Stimulated activated CD4-positive, alpha-beta T cell treated with anti-CD3 and anti-CD28 coated beads, TNF-alpha, amount 100 ng/mL, for 4 hours (primary cell): ENCODE data around the gene MAP3K13.
"Not testable (repeated sequence)": the region's sequence is repeated elsewhere in the genome, so short reads cannot be mapped to it uniquely, and the experiment has no call there.

Experiments
- DNase-seq, 3 experiments: peaks; one replicate each; pipeline ENCODE4 v3.0.0-alpha.2; 2020; ENCODE audit warnings: low read depth in 3 of 3

Gene MAP3K13

DNA sequence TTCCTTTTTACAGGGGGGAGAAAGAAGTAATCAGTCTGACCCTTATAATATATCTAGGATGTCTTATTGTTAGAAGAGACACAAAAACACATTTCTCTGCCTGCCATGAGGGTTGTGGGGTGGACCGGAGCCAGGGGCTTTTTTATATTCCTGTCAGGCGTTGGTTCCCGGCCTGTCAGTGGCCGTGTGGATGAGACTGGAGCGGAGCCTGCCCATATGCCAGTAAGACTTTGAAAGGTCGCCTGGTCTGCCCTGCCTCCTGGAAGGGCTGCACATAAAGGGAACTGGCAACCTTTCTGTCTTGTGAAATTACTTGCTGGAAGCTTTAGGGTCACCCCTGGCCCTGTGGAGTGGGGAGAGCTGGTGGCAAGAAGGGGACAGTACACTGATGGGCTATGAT lies 34.7 kb downstream of the MAP3K13 start:
- DNase-seq, result no peak

DNA sequence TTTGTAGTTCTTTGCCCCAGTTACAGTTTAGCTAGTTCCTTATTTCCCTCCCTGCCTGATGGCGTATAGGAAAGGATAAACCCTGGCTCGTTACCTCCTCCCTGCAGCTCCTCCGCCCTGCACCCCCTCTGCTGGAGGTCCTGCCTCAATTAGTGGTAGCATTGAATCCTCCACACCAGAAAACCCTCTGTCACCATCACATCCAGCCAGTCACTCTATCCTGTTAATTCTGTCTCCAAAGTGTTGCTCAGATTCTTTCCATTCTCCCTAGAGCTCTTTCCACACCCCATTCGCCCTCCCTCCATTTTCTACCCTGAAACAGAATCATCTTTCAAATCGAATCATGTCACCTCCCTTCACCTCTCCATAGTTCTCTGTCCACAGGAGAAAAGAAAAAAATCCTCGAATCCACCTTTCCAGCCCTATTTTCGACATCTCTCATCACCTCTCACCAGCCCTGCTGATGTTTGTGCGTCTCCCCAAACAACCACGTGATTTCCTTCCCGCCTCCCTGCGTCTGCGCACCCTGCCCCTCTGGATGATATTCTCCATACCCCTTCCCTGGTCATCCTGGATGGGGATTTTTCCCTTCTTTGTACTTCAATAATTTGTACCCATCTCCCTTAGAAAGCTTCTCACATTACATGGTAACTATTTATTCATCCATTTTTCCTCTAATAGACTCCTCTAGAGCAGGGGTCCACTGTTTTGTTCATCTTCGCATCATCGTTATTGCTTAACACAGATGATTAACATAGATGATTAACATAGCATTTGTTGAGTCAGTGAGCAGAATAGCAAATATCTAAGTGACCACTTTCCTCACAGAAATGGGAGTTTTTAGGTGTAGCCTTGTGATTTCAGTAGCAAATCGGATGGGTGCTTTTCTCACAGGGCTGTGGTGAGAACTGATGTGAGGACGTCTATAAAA lies 37.1 kb downstream of the MAP3K13 start:
- DNase-seq, result no peak

DNA sequence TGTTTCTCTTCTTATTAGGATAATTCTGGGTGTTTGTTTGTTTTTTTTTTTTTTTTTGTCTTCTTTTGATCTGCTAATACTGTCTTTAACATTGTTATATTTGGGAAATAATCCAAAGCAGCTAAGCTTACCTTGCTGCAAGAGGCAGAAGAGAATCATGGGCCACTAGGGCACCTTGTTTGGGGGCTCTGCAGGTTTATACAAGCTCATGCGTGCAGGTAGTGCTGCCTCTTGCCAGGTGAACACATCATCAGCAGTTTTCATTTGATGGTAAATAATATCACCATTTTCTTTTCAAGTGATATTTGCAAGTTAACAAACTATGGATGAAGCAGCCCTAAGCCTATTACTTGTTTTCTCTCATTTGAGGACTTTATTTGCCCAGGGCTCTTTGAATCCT lies 37.9 kb downstream of the MAP3K13 start:
- no peak for DNase-seq

DNA sequence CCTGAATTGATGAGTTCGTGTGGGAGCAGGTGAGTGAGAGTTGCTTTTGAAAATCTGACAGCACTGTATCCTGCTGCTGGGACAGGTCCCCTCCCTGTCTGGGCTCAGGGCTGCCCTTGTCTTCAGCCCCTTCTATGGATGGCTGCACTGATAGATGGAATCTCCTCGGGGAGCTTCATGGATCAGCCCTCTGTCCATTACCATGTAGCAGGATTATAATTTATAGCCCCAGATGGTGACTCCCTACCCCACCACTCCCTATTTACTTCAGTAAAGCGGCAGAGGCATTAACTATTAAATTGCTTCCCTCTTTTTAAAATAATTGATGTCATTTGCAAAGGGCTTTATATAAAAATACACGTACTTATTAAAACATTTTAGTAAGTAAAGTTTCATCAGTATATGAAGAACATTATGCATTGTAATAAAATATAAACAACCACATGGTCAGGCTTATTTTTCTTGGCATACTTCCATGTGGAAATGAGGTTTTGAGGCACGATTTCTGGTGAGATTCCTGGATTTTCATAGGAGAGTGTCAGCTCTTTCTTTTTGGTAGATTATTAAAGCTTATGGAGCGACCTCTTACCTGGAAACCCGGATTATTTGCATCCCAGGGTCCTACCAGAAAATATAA lies 38.5 kb downstream of the MAP3K13 start:
- no peak for DNase-seq

DNA sequence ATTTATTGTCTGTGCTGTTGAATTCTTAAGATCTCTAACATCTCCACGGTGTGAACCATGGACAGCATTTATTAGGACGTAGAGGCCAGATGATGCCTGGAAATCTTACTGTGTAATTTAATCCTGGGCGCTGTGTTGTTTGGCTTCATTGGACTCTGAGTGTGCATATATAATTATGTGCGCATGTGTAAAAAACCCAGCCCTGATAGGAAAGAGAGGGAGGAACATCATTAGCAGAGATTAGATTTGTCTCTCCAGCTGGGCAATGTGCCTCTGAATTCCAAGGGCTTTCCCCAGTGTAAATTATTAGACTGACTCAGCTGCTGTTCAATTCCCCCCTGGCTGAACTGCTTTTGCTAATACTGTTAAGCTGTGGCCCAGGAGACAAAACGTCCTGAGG lies 39.6 kb downstream of the MAP3K13 start:
- DNase-seq, result no peak

DNA sequence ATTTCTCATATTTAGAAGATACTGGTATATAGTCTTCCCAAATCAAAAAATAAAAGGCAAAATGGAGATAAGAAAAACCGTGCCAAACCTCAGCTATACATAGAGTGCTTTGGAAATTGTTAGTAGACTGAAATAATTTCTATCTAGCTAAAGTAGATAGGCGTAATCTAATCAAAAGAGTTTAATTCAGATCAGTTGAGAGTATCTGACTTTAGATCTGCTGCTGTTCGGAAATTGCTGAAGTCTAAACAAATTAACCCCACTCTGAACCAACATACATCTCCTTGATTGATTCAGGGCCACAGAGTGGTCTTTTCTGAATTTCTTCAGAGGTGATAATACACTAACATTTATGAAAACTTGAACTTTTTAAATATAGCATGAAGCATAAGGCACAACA lies 40.1 kb downstream of the MAP3K13 start:
- DNase-seq, result no peak

DNA sequence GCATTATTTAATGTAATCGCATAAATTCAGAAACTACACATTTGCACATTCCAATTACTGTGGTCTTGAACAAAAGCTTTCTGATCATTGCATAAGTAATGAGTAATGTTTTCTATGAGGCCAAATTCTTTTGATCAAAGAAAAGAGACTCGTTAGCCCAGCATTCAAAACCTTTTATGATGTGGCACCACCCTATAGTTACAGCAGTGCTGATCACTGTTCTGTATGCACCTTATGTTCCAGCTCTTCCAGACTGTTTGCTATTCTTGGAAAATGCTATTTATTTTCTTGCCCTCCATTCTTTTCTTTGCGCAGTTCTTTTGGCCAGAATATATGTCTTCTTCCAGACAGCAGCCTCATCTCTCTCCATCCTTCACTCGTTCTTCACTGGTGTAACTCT lies 42.3 kb downstream of the MAP3K13 start:
- no peak for DNase-seq

DNA sequence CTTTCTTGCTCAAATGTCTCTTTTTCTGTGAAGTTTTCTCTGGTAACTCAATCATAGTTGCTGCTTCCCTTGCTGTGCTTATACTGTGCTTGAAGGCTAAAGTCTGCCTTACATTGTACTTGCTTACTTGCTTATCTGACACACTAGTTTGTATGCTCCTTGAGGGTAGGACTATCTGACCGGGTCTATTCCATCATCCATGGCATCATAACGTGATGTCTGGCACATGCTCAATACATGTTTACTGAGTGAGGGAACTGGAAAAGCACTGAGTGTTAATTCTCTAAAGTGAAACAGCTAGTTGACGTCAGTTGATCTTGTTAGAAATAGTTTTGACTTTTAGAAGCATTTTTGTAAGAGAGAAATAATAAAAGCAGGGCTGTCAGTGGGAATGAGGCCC lies 42.7 kb downstream of the MAP3K13 start:
- DNase-seq, result no peak

DNA sequence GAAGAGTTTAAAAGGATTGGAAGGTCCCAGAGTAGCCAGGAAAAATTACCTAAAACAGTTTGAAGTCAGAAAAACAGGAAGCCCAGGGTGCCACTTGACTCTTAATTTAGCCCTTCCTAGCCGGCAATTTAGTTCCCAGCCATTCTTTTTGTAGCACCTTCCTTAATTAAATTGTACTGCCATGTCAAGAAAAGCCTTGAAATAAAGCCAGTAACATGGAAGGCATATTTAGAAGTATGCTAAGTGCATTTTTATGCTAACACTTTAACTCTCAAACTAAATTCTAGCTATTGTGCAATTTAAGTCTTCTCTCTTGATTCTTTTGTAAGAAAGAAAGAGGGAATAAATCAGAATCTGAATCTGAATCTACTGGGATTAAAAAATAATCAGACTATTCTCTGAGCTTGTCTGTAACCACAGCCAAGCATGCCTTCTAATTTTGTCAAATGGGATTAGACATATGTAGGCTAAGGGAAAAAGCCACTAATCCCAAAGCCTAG lies 43.2 kb downstream of the MAP3K13 start:
- DNase-seq, result no peak

DNA sequence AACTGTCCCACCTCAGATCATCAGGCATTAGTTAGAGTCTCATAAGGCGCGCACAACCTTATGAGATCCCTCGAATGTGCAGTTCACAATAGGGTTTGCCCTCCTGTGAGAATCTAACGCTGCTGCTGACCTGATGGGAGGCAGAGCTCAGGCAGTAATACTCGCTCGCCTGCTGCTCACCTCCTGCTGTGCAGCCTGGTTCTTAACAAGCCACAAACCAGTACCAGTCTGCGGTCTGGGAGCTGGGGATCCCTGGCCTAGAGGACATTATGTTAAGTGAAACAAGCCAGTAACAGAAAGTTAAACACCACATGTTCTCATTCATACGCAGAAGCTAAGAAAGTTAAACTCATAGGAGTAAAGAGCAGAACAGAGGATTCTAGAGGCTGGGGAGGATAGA lies 47.0 kb downstream of the MAP3K13 start:
- no peak for DNase-seq

DNA sequence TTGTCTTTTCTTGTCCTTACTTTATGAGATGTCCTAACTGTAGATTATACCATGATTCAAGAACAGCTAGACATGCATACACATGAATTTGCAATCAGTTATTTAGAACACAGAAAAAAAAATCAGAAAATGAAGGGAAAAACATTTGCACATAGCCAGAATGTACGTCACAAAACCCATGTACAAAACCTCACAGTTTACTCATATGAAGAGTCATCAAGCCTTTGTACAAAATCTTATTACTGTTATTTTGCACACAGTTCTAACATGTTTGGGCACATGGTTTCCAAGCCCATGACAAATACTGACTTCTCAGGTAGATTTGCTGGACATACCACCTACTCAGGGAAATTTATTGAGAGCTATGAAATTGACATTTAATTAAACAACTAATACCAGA lies 48.2 kb downstream of the MAP3K13 start:
- DNase-seq, result no peak

DNA sequence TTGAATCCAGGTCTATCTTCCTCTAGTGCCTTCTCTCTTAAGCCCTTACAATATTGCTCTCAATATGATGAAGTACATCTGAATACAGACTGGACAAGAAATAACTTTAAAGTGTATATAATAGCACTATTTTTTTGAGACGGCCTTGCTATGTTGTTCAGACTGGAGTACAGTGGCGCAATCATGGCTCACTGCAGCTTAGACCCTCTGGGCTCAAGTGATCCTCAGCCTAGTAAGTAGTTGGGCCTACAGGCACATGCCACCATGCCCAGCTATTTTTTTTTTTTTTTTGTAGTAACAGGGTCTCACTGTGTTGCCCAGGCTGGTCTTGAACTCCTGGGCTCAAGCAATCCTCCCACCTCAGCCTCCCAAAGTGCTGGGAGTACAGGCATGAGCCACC lies 53.6 kb downstream of the MAP3K13 start:
- DNase-seq, result no peak

DNA sequence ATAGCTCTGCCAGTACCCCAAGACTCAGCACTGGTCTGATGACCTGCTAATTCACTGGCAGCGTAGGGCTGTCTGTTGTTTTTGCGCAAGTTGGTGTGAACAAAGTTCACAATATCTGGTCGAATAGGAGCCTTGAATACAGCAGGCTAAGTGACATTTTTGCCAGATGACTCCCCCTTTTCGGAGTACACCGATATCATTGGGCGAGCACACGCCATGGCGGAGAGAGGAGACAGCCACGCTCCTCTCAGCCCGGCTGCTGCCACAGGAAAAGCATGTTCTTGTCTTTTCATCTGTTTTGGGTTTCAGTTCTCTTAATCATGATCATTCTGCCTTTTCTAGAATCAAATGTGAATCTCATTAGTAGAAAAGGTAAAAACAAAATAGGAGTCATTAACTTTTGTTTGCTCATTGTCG lies 55.6 kb downstream of the MAP3K13 start:
- not testable (repeated sequence) for DNase-seq

DNA sequence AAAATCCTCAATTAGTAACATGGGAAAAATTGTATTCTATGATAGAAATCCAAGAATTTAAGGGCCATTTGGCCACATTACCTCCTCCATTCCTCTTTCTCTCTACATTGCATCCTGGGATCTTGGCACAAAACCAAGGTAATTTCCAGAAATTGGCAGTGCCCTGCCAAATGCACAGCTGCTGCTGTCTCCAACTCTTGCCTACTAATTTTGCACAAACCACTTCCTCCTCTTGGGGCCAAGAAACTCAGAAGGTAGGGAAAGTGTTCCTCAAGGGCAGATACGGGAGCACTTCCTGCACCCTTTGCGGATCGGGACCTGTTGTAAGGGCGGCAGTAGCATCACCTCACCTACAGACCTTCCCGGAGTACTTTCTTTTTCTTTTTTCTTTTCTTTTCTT lies 57.8 kb downstream of the MAP3K13 start:
- no peak for DNase-seq

DNA sequence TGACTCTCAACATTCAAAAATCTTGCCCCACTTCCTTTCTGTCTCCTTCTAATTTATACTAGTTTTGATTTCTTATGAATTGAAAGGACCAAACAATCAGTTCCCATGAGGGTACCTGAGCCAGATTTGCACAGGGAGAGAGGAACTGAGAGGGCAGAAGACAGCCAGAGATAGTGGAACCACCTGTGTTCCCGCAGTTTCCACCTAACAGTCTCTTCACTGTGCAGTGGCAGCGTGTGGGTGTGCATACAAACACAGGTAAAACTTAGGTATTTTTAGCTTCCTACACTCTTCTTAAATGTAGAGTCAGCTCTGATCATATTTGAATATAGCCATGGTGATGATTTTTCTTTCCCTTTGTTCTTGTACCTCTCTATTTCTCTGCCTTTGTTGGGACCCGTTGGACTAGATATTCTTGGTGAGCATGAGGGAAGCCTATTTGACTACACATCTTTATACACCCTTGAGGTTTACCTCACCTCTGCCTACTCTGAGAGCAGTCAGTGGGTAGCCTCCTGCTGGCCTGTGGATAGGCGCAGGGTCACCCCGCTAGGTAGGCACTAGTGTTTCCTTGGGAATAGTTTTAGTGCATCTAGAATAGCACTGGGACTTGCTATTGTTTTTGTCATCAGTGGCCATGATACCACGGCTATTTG lies 58.8 kb downstream of the MAP3K13 start:
- DNase-seq, result no peak

DNA sequence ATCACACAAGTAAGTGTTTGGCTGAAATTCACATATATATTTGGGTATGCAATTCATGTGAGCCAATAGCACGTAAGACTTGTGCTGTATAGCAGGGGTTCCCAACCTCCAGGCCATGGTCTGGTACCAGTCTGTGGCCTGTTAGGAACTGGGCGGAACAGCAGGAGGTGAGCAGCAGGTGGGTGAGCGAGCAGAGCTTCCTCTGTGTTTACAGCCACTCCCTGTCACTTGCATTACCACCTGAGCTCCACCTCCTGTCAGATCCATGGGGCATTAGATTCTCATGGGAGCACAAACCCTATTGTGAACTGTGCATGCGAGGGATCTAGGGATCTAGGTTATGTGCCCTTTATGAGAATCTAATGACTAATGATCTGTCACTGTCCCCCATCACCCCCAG lies 59.7 kb downstream of the MAP3K13 start:
- no peak for DNase-seq

DNA sequence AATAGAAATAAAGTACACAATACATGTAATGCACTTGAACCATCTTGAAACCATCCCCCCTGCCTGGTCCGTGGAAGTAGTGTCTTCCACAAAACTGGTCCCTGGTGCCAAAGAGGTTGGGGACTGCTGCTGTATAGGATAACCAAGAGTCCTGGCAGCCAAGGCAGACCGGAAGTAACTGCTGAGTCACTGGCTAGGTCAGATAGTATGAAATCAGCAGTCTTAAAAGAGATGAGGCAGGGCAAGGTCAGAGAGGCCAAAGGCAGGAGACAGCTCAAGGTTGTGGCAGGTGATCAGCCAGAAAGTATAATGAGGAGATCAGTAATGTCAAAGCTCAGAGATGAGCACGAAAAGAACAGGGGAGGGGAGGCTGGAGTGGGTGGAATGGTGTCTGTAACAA lies 60.2 kb downstream of the MAP3K13 start:
- no peak for DNase-seq

DNA sequence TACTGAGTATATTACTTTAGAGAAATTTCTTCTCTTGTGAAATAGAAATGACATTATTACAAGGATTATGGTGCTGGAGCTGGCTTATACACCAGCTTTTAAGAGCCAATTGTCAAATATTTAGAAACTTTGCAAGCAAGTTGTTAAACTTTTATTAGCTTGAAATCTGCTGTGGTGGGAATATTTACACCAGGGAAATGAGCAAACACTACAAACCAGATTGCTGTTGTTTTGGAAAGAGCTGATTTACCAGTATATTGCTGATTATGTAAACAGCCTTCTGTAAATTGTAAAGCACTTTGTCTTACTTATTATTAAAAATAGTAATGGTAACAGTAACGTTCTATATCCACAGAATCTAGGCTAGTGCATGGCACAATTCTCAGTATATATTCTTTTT lies 61.5 kb downstream of the MAP3K13 start:
- DNase-seq, result no peak

DNA sequence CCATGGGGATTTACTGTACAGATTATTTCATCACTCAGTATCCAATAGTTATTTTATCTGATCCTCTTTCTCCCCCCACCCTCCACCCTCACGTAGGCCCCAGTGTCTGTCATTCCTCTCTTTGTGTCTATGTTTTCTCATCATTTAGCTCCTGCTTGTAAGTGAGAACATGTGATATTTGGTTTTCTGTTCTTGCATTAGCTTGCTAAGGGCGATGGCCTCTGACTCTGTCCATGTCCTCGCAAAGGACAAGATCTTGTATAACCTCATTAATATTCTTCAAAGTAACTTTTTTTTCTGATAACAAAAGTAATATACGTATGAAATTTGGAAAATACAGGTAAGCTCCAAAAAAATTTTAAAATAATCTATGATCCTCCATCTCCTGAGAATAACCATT lies 67.4 kb downstream of the MAP3K13 start:
- no peak for DNase-seq

DNA sequence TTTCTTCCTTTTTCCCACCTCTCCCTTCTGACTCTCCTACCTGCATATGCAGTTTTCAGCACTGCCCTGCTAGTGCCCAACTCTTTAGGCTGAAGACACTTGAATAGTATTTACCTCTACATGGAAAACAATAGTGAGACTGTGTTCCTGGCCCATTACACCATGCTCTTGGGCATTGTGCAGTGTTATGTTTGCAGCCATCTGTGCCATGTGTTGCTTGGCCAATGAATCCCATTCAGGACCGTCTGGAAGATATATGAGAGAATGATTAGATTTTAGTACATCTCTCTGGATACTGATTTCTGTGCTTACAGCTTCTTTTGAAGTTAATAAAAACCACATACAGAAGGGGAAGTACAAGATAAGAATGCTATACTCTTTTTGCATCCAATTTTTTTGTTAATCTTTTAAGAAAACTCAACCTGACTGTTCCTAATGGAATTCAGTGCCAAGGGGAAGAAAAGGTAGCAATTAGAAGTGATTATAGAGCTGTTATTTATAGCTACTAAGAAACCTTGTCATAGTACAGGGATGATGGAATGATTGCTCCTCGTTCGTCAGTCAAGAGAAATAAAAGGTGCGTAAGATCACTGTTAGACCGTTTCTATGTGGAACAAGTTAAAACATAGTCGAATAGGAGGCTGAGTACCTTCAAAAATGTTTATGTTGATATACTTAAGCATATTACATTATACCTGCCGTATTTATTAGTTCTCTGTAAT lies 77.0 kb downstream of the MAP3K13 start:
- DNase-seq, result no peak

DNA sequence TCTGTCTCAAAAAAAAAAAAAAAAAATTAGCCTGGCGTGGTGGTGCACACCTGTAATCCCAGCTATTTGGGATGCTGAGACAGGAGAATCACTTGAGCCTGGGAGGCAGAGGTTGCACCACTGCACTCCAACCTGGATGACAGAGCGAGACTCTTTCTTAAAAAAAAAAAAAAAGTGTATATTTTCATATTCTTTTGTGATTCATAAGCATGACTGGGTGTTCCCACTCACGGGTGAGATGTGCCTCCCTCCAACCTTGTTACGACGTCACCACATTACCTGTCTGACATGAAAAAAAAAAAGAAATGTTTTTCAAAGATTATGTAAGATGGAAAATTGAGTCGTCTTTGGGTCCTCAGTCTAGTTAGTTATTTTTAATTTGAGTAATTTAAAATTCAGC lies 79.1 kb downstream of the MAP3K13 start:
- DNase-seq, result no peak

DNA sequence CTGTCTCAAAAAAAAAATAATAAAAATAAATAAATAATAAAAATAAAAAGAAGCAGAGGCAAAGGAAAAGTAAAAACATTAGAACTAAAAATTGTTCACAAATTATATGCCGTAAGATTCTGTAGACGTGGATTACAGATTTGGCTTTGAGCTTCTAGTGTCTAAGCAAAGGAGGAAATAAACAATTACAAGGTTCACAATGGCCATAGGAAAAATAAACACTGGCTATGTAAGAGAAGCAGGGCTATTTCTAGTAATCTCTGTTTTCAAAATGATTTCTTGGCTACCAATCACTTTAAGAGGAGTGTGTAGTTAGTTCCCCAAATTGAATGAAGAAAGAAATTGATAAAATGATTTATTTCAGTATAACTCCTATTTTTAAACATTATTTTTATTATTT lies 81.4 kb downstream of the MAP3K13 start:
- DNase-seq, result no peak
